Nephron progenitor cell (in vitro differentiated cells): Measurements from ENCODE around the gene CYB561D2.

Experiments used
- DNase-seq: peaks from one replicate; pipeline ENCODE4 v3.0.0; 2021
- H3K27ac Mint-ChIP-seq: 2 replicates; pipeline ENCODE4 v1.8.0; 2021; ENCODE audit warnings: mild to moderate bottlenecking, moderate library complexity, mixed read lengths
- H3K27me3 Mint-ChIP-seq: 2 replicates; pipeline ENCODE4 v1.8.0; 2021; ENCODE audit warnings: mild to moderate bottlenecking, low read depth, mixed read lengths; ENCODE audit not compliant: poor library complexity
- H3K36me3 Mint-ChIP-seq: 2 replicates; pipeline ENCODE4 v1.8.0; 2021; ENCODE audit warnings: low read depth, mixed read lengths
- H3K4me1 Mint-ChIP-seq: 2 replicates; pipeline ENCODE4 v1.8.0; 2021; ENCODE audit warnings: mixed read lengths
- H3K4me3 Mint-ChIP-seq: 2 replicates; pipeline ENCODE4 v1.8.0; 2021; ENCODE audit warnings: mild to moderate bottlenecking, moderate library complexity, mixed read lengths
- H3K9me3 Mint-ChIP-seq: 2 replicates; pipeline ENCODE4 v1.8.0; 2021; ENCODE audit warnings: mild to moderate bottlenecking, moderate library complexity, mixed read lengths
- TF ChIP-seq, protein P1 (sequence below): fragments of 200-600 bp; sonication (generic); IDR thresholded peaks from 2 replicates; pipeline ENCODE4 v1.5.0; 2021; ENCODE audit warnings: antibody characterized with exemption

CYB561D2 gene

DNA sequence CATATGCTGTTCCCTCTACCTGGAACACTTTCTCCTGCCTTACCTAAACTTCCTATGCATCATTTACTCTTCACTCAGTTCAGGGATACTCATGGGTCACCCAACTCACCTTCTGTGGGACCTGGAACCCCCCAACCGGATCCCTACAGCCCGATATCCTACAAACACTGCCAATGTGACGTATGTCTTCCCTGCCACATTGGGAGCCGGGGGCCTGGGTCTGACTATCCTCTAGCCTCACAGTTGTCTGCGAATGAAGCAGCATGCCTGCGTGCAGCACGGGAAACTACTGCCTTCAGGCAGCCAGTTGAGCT, 492 bp upstream of the CYB561D2 start:
- Mint-ChIP-seq H3K27ac (no peak overlapping the region), H3K36me3 (peaks cover 14% of the 10 kb centered on the region), H3K4me1 (peaks cover 25% of the 10 kb centered on the region), H3K9me3 (no peaks in the 10 kb centered on the region), H3K27me3 (peaks cover 17% of the 10 kb centered on the region), H3K4me3 (peak overlapping the region; percentile 94)
- DNase-seq = no peak
- TF ChIP-seq, protein P1, sequence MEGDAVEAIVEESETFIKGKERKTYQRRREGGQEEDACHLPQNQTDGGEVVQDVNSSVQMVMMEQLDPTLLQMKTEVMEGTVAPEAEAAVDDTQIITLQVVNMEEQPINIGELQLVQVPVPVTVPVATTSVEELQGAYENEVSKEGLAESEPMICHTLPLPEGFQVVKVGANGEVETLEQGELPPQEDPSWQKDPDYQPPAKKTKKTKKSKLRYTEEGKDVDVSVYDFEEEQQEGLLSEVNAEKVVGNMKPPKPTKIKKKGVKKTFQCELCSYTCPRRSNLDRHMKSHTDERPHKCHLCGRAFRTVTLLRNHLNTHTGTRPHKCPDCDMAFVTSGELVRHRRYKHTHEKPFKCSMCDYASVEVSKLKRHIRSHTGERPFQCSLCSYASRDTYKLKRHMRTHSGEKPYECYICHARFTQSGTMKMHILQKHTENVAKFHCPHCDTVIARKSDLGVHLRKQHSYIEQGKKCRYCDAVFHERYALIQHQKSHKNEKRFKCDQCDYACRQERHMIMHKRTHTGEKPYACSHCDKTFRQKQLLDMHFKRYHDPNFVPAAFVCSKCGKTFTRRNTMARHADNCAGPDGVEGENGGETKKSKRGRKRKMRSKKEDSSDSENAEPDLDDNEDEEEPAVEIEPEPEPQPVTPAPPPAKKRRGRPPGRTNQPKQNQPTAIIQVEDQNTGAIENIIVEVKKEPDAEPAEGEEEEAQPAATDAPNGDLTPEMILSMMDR = no peak

DNA sequence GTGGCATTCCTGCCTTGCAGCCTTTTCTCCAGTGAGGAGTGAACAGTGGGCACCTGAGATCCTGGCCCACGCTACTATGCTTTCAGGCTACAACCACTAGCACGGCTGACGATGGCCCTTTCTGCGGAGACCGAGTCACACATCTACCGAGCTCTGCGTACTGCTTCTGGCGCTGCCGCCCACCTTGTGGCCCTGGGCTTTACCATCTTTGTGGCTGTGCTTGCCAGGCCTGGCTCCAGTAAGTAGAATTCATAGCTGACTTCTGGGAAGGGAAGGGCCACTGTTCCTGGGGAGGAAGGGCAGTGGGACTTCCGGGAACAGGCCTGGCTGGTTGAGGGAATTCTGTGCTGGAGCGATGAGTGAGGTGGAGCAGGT, 648 bp downstream of the CYB561D2 start:
- peaks cover 14% of the 10 kb centered on the region for H3K36me3 Mint-ChIP-seq
- peak overlapping the region; percentile 94 for H3K4me3 Mint-ChIP-seq
- peak overlapping the region; percentile 95 for H3K27ac Mint-ChIP-seq
- DNase-seq = no peak
- peaks cover 6% of the 10 kb centered on the region for H3K27me3 Mint-ChIP-seq
- peaks cover 21% of the 10 kb centered on the region for H3K4me1 Mint-ChIP-seq
- TF ChIP-seq, protein P1 = no peak
- H3K9me3 Mint-ChIP-seq = no peaks in the 10 kb centered on the region

DNA sequence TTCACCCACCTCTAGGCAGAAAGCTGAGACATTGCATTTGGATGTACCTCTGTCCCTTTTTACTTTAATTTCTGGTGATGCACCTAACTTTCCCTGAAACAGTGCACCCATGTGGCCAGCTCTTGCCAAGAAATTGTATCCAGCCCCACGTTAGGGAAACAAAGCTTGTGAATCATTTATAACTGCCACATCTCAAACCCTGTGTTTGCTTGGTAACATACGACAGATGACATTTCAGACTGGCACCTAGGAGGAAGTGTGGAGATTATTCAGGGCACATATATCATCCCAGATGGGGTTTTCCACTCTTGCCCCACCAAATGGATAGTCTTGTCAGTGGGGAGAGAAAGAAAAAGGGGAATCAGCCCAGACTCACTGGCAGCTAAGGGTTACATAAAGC, 2.1 kb downstream of the CYB561D2 start:
- TF ChIP-seq, protein P1 = no peak
- no peak for DNase-seq
- H3K36me3 Mint-ChIP-seq = peaks cover 14% of the 10 kb centered on the region
- peaks cover 35% of the 10 kb centered on the region for H3K4me1 Mint-ChIP-seq
- no peak overlapping the region for H3K27ac Mint-ChIP-seq
- H3K27me3 Mint-ChIP-seq = no peaks in the 10 kb centered on the region
- no peak overlapping the region for H3K4me3 Mint-ChIP-seq
- H3K9me3 Mint-ChIP-seq = no peaks in the 10 kb centered on the region

DNA sequence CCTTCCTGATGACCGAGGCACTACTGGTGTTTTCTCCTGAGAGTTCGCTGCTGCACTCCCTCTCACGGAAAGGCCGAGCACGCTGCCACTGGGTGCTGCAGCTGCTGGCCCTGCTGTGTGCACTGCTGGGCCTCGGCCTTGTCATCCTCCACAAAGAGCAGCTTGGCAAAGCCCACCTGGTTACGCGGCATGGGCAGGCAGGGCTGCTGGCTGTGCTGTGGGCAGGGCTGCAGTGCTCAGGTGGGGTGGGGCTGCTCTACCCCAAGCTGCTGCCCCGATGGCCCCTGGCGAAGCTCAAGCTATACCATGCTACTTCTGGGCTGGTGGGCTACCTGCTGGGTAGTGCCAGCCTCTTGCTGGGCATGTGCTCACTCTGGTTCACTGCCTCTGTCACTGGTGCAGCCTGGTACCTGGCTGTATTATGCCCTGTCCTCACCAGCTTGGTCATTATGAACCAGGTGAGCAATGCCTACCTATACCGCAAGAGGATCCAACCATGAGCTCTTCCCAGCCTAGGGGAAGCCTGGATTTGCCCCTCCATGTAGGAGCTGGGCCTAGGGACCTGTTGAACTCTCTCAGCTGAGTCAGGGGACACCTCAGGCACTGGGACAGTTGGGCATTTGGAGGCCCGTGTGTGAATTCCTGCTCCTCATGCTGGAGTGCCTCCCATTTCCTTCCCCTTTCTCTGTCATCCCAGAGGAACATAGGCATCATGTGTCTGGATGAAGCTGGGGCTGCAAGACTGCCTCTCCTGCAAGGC, 2.8 kb downstream of the CYB561D2 start:
- Mint-ChIP-seq H3K4me3 (no peak overlapping the region), H3K36me3 (peaks cover 8% of the 10 kb centered on the region), H3K27me3 (no peaks in the 10 kb centered on the region), H3K27ac (no peak overlapping the region), H3K4me1 (peaks cover 42% of the 10 kb centered on the region), H3K9me3 (no peaks in the 10 kb centered on the region)
- TF ChIP-seq, protein P1 = no peak
- DNase-seq = no peak

DNA sequence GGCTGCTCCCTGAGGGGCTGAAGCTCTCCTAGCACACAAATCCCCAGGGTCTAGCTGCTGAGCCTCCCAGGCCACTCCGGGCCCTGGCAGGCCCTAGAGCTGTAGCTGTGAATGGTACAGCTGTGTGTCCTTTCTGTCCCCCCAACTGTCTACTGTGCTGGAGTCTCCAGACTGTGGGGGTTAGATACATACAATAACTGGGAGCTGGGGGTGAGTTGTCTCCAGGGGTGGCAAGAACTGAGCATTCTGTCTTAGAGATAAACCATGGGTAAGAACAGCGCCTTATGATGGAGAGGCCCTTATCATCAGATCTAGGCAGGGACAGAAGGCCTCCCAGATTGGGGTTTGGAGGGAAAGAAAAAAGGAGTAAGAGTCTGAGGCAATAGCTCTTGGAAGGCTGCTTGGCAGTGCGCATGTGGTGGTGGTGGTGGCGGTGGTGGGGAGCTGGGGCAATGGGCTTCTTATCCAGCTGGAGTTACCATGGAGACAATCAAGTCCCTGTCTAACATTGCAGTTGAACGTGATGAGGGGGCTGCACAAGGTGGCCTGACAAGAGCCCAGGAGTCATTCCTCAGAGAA, 3.6 kb downstream of the CYB561D2 start:
- Mint-ChIP-seq H3K4me1 (peaks cover 46% of the 10 kb centered on the region), H3K27ac (no peak overlapping the region), H3K36me3 (peaks cover 7% of the 10 kb centered on the region), H3K4me3 (no peak overlapping the region), H3K27me3 (no peaks in the 10 kb centered on the region), H3K9me3 (no peaks in the 10 kb centered on the region)
- TF ChIP-seq, protein P1 = no peak
- no peak for DNase-seq

DNA sequence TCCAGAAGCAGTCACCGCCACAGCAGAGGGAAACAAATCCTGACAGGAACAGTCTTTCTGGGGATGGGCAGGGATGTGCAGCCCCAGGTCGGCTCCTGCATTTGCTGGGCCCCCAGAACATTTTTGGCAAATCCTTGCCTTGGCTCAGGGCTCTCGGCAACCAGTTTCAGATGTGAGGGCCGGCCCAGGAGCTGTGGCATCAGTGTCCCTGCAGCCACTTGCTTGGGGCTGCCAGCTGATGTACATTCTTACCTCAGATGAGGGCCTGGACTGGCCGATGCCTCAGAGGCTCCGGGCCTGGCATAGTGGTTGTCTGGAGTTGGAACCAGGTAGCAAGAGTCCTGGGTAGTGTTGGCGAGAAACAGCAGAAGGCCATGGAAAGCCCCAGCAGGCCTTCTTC, 4.2 kb downstream of the CYB561D2 start:
- no peak overlapping the region for H3K4me3 Mint-ChIP-seq
- peaks cover 50% of the 10 kb centered on the region for H3K4me1 Mint-ChIP-seq
- no peak overlapping the region for H3K27ac Mint-ChIP-seq
- peaks cover 7% of the 10 kb centered on the region for H3K36me3 Mint-ChIP-seq
- H3K27me3 Mint-ChIP-seq = no peaks in the 10 kb centered on the region
- no peak for DNase-seq
- TF ChIP-seq, protein P1 = no peak
- H3K9me3 Mint-ChIP-seq = no peaks in the 10 kb centered on the region
